ENCODE measurements around the gene SPSB3. TPM values are rescaled to one million over a fixed set of nuclear protein-coding genes. Genes with fewer than 3 reads are reported as not detected.
A peak's percentile ranks its signal among the peaks of the same experiment; 100 is the strongest.

The SPSB3 gene
- total and polyA plus RNA-seq, 2 of the 13 experiments (the other 11 are each of a cell fraction or from before 2014, with no cell fraction given): 13.2 to 21.9 TPM

DNA sequence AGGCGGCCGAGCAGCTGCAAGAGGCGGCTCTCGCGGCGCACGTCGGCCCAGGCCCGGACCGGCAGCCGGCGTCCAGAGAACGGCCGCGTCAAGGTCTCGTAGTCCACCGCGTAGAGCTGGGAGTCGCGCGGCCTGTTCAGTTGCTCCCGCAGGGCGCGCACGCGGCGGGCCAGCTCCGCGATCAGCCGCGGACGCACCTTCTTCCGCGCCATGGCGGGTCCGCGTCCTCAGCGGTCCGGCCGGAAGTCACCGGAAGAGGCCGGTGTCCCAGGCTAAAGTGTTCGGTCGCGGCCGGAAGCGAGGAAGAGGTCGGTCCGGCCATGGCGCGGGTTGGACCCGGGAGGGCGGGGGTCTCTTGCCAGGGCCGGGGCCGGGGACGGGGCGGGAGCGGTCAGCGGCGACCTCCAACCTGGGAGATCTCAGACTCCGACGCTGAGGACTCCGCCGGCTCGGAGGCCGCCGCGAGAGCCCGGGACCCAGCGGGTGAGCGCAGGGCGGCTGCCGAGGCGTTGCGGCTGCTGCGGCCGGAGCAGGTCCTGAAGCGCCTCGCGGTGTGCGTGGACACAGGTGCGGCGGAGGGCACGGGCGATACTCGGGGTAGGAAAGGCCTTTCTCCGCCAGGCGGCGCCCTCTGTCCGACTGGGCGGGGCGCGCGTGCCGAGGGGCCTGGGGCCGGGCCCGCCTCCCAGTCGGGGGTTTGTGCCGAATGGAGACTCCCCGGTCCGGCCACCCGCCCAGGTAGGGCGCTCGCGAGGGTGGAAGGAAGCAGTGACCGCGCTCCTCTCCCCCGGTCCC lies 9.3 kb downstream of the SPSB3 start, which contains the start of gene MRPS34 (continued):
- TF ChIP-seq, protein P1, sequence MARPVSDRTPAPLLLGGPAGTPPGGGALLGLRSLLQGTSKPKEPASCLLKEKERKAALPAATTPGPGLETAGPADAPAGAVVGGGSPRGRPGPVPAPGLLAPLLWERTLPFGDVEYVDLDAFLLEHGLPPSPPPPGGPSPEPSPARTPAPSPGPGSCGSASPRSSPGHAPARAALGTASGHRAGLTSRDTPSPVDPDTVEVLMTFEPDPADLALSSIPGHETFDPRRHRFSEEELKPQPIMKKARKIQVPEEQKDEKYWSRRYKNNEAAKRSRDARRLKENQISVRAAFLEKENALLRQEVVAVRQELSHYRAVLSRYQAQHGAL (CRISPR knock-in tag; IDR thresholded peaks at IDR 0.05; ENCODE audit: not compliant biosample characterization): no peak
- TF ChIP-seq RBM39 (IDR thresholded peaks at IDR 0.05; ENCODE audit: low read depth, low read length, poor library complexity, severe bottlenecking) (peak; percentile 39), NCOR1 (IDR thresholded peaks at IDR 0.05; ENCODE audit: borderline replicate concordance, low read length) (no peak), ZBTB42 (CRISPR knock-in tag; IDR thresholded peaks at IDR 0.05) (no peak), ZNF12 (CRISPR knock-in tag; IDR thresholded peaks at IDR 0.05) (0 out of 2 replicates have a peak, but pooled peaks have one; percentile 11), ZNF337 (CRISPR knock-in tag; IDR thresholded peaks at IDR 0.05; ENCODE audit: borderline replicate concordance, low read depth) (no peak), ISL2 (CRISPR knock-in tag; IDR thresholded peaks at IDR 0.05) (peak; percentile 56), ZNF510 (CRISPR knock-in tag; IDR thresholded peaks at IDR 0.05; ENCODE audit: low read depth) (no peak), ZNF672 (CRISPR knock-in tag; IDR thresholded peaks at IDR 0.05) (peak; percentile 83; the same call in 1 of the 2 replicates), GTF3A (CRISPR knock-in tag; conservative IDR thresholded peaks at IDR 0.05) (0 out of 2 replicates have a peak, but pooled peaks have one; percentile 28), ZNF615 (CRISPR knock-in tag; IDR thresholded peaks at IDR 0.05; ENCODE audit: borderline replicate concordance) (no peak), RAD51 (IDR thresholded peaks at IDR 0.05; ENCODE audit: borderline replicate concordance) (no peak), ZEB1 (IDR thresholded peaks at IDR 0.05; ENCODE audit: insufficient replicate concordance, low read depth) (peak; percentile 77), PHF21A (CRISPR knock-in tag; IDR thresholded peaks at IDR 0.05) (peak; percentile 62), RORA (CRISPR knock-in tag; IDR thresholded peaks at IDR 0.05) (no peak), ADNP (CRISPR knock-in tag; IDR thresholded peaks at IDR 0.05) (no peak), MAFF (IDR thresholded peaks at IDR 0.05; ENCODE audit: low read depth, low read length) (no peak), NR2F6 (IDR thresholded peaks at IDR 0.05) (no peak), NR2F6 (CRISPR knock-in tag; IDR thresholded peaks at IDR 0.05) (peak; percentile 44; the same call in 1 of the 2 replicates), ZNF343 (CRISPR knock-in tag; IDR thresholded peaks at IDR 0.05) (0 out of 2 replicates have a peak, but pooled peaks have one; percentile 58), ATF7 (IDR thresholded peaks at IDR 0.05) (no peak), ATF7 (CRISPR knock-in tag; IDR thresholded peaks at IDR 0.05) (no peak), RFX3 (CRISPR knock-in tag; IDR thresholded peaks at IDR 0.05) (no peak; the same call in 1 of the 2 replicates), ZNF619 (CRISPR knock-in tag; IDR thresholded peaks at IDR 0.05) (no peak; the same call in 1 of the 2 replicates), ZFP82 (CRISPR knock-in tag; IDR thresholded peaks at IDR 0.05; ENCODE audit: borderline replicate concordance) (0 out of 2 replicates have a peak, but pooled peaks have one; percentile 63), NFIB (CRISPR knock-in tag; IDR thresholded peaks at IDR 0.05; ENCODE audit: borderline replicate concordance) (no peak), ZSCAN12 (CRISPR knock-in tag; IDR thresholded peaks at IDR 0.05) (peak; percentile 45; the same call in 1 of the 2 replicates), MATR3 (CRISPR knock-in tag; IDR thresholded peaks at IDR 0.05) (no peak), U2AF2 (IDR thresholded peaks at IDR 0.05; ENCODE audit: low read depth, low read length) (no peak), ZNF713 (CRISPR knock-in tag; IDR thresholded peaks at IDR 0.05) (0 out of 2 replicates have a peak, but pooled peaks have one; percentile 62), ZSCAN31 (CRISPR knock-in tag; IDR thresholded peaks at IDR 0.05; ENCODE audit: low read depth) (peak; percentile 89), TCF7L2 (IDR thresholded peaks at IDR 0.05; ENCODE audit: low read depth, low read length) (no peak)
- TF ChIP-seq, protein P2, sequence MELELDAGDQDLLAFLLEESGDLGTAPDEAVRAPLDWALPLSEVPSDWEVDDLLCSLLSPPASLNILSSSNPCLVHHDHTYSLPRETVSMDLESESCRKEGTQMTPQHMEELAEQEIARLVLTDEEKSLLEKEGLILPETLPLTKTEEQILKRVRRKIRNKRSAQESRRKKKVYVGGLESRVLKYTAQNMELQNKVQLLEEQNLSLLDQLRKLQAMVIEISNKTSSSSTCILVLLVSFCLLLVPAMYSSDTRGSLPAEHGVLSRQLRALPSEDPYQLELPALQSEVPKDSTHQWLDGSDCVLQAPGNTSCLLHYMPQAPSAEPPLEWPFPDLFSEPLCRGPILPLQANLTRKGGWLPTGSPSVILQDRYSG (CRISPR knock-in tag; IDR thresholded peaks at IDR 0.05): peak; percentile 49; the same call in 1 of the 2 replicates

Data from HepG2 (cell line).